ENCODE data around the gene PERM1. TPM values are rescaled to one million over a fixed set of nuclear protein-coding genes. Genes with fewer than 3 reads are reported as not detected.

The PERM1 gene
- total and polyA plus RNA-seq, 2 of the 13 experiments (the other 11 are each of a cell fraction or from before 2014, with no cell fraction given), result 0.04 to 0.29 TPM

- peak; percentile 61; the same call in 1 of the 2 replicates for TF ChIP-seq MXD1 (CRISPR knock-in tag; IDR thresholded peaks at IDR 0.05)
- peak; percentile 63; the same call in 1 of the 2 replicates for TF ChIP-seq ZNF230 (CRISPR knock-in tag; IDR thresholded peaks at IDR 0.05)
- TF ChIP-seq HNF4G (IDR thresholded peaks at IDR 0.05; ENCODE audit: borderline replicate concordance, low read depth, low read length), result no peak
- no peak for TF ChIP-seq HNF4G (CRISPR knock-in tag; IDR thresholded peaks at IDR 0.05; ENCODE audit: borderline replicate concordance, low read depth)
- TF ChIP-seq RFXAP (CRISPR knock-in tag; IDR thresholded peaks at IDR 0.05; ENCODE audit: borderline replicate concordance), result peak; percentile 60; the same call in 1 of the 2 replicates
- TF ChIP-seq ZHX1 (CRISPR knock-in tag; IDR thresholded peaks at IDR 0.05; ENCODE audit: low read depth), result no peak; the same call in 1 of the 2 replicates
- TF ChIP-seq TARDBP (CRISPR knock-in tag; IDR thresholded peaks at IDR 0.05), result peak; percentile 50; the same call in 1 of the 2 replicates
- peak; percentile 71; the same call in 1 of the 2 replicates for TF ChIP-seq NRL (CRISPR knock-in tag; IDR thresholded peaks at IDR 0.05; ENCODE audit: borderline replicate concordance)
- TF ChIP-seq CREM (IDR thresholded peaks at IDR 0.05), result peak; percentile 62; the same call in 1 of the 2 replicates
- no peak for TF ChIP-seq CREM (CRISPR knock-in tag; IDR thresholded peaks at IDR 0.05)
- peak; percentile 40; the same call in 1 of the 2 replicates for TF ChIP-seq KDM3A (CRISPR knock-in tag; IDR thresholded peaks at IDR 0.05; ENCODE audit: low read depth)
- TF ChIP-seq ZFP36 (IDR thresholded peaks at IDR 0.05; ENCODE audit: borderline replicate concordance, low read depth, low read length, partially characterized antibody), result peak; percentile 59
- TF ChIP-seq TP53 (CRISPR knock-in tag; conservative IDR thresholded peaks at IDR 0.05), result no peak
- no peak for TF ChIP-seq THRA (CRISPR knock-in tag; IDR thresholded peaks at IDR 0.05; ENCODE audit: borderline replicate concordance)
- TF ChIP-seq YEATS4 (CRISPR knock-in tag; IDR thresholded peaks at IDR 0.05; ENCODE audit: borderline replicate concordance), result peak; percentile 84
- no peak; the same call in 1 of the 2 replicates for TF ChIP-seq ZNF598 (CRISPR knock-in tag; IDR thresholded peaks at IDR 0.05; ENCODE audit: borderline replicate concordance)
- no peak for TF ChIP-seq STAT6 (CRISPR knock-in tag; IDR thresholded peaks at IDR 0.05; ENCODE audit: borderline replicate concordance)
- peak; percentile 32; the same call in 1 of the 2 replicates for TF ChIP-seq RFX3 (CRISPR knock-in tag; IDR thresholded peaks at IDR 0.05)
- TF ChIP-seq ZNF782 (CRISPR knock-in tag; IDR thresholded peaks at IDR 0.05; ENCODE audit: borderline replicate concordance), result no peak; the same call in 1 of the 2 replicates
- TF ChIP-seq SP4 (CRISPR knock-in tag; IDR thresholded peaks at IDR 0.05), result peak; percentile 95
- TF ChIP-seq MEIS2 (CRISPR knock-in tag; IDR thresholded peaks at IDR 0.05), result peak; percentile 53; the same call in 1 of the 2 replicates
These were observed 22.8 kb downstream of the PERM1 start, which contains the start of gene NOC2L (continued) for GRCh38 chr1:958823-959730.
